Measurements from ENCODE around the gene TMEM238L.

DNA sequence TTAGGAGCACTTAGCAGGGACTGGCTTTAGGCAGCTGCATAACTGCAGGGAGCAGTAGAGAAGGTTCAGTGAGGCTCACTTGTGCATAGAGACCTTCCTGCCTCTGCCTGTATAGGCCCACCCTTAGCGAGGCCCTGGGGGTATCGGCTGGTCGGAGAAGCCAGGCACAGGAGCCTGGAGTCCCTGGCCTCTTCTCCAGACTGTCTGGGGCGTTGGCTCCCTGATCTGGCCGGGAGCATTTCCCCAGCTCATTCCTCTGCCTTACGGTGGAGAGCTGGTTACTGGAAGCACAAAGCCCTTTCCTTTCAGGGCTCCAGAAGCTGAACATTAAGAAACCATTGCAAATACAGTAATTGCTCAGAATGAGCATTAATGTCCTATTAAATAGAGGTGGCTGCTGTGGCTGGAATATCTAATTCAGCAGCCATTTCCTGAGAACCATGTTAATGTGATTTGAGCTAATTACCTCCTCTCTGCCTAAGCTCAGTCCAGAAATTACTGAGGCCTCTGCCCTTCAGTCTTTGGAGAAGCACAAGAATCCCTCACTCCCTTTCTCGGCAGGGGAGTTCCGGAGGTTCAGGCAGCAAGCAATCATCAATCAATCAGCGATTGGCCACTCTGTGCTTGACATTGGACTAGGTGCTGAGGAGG is 55.2 kb downstream of the TMEM238L start:
- TF ChIP-seq POLR2AphosphoS5 (IDR thresholded peaks at IDR 0.05) = no peak
- TF ChIP-seq, protein P1, sequence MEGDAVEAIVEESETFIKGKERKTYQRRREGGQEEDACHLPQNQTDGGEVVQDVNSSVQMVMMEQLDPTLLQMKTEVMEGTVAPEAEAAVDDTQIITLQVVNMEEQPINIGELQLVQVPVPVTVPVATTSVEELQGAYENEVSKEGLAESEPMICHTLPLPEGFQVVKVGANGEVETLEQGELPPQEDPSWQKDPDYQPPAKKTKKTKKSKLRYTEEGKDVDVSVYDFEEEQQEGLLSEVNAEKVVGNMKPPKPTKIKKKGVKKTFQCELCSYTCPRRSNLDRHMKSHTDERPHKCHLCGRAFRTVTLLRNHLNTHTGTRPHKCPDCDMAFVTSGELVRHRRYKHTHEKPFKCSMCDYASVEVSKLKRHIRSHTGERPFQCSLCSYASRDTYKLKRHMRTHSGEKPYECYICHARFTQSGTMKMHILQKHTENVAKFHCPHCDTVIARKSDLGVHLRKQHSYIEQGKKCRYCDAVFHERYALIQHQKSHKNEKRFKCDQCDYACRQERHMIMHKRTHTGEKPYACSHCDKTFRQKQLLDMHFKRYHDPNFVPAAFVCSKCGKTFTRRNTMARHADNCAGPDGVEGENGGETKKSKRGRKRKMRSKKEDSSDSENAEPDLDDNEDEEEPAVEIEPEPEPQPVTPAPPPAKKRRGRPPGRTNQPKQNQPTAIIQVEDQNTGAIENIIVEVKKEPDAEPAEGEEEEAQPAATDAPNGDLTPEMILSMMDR (IDR thresholded peaks at IDR 0.05 in 8 of 11, conservative IDR thresholded peaks at IDR 0.05 in 3 of 11) = no peak
- no peak for TF ChIP-seq POLR2A (IDR thresholded peaks at IDR 0.05)
